Calu3 (cell line): ENCODE results near the gene UCP3. TPM values are rescaled to one million over a fixed set of nuclear protein-coding genes. Genes with fewer than 3 reads are reported as not detected.

ENCODE experiments used
- BruUV-seq: library from RNA; stranded (reverse); fragments of 400-500 nt; replicated peaks from 2 replicates; lab custom pipeline; 2021; lab: Mats Ljungman, UMichigan
- CTCF ChIA-PET: fragments of 300-600 bp; sonication (Branson Sonifier 250); formaldehyde crosslinking; loops from one replicate; lab custom pipeline; 2022; ENCODE audit warnings: antibody characterized with exemption; lab: Charles Lee
- DNase-seq: peaks from one replicate; pipeline ENCODE4 v3.0.0; 2022
- H3K27ac Mint-ChIP-seq: one replicate; pipeline ENCODE4 v1.8.0; 2022; ENCODE audit warnings: mixed read lengths; ENCODE audit not compliant: unreplicated experiment
- H3K27me3 Mint-ChIP-seq: one replicate; pipeline ENCODE4 v1.8.0; 2022; ENCODE audit warnings: mixed read lengths; ENCODE audit not compliant: unreplicated experiment
- H3K36me3 Mint-ChIP-seq: one replicate; pipeline ENCODE4 v1.8.0; 2022; ENCODE audit warnings: mild to moderate bottlenecking, moderate library complexity, mixed read lengths; ENCODE audit not compliant: insufficient read depth, unreplicated experiment
- H3K4me1 Mint-ChIP-seq: one replicate; pipeline ENCODE4 v1.8.0; 2022; ENCODE audit warnings: mild to moderate bottlenecking, low read depth, mixed read lengths; ENCODE audit not compliant: unreplicated experiment
- H3K4me3 Mint-ChIP-seq: one replicate; pipeline ENCODE4 v1.8.0; 2022; ENCODE audit warnings: mild to moderate bottlenecking, low read depth, moderate library complexity, mixed read lengths; ENCODE audit not compliant: unreplicated experiment
- H3K9me3 Mint-ChIP-seq: one replicate; pipeline ENCODE4 v1.8.0; 2022; ENCODE audit warnings: low read depth, mixed read lengths; ENCODE audit not compliant: unreplicated experiment
- intact Hi-C: fragments of 100-400 bp; cut with micrococcal nuclease; formaldehyde crosslinking; loops from one replicate; pipeline ENCODE4 v1.10.0; 2022; ENCODE audit not compliant: unreplicated experiment
- total RNA-seq: library from RNA; stranded (reverse); gene quantifications from 2 replicates; pipeline ENCODE4 v1.2.3, GENCODE V29; 2022
- TF ChIP-seq, protein P1 (sequence below): fragments of 200-600 bp; IDR thresholded peaks from one replicate; pipeline ENCODE4 v1.8.0; 2022; ENCODE audit warnings: antibody characterized with exemption; ENCODE audit not compliant: unreplicated experiment

UCP3 gene
- total RNA-seq, 1 experiment from 2014 or later: 1.9 TPM

DNA sequence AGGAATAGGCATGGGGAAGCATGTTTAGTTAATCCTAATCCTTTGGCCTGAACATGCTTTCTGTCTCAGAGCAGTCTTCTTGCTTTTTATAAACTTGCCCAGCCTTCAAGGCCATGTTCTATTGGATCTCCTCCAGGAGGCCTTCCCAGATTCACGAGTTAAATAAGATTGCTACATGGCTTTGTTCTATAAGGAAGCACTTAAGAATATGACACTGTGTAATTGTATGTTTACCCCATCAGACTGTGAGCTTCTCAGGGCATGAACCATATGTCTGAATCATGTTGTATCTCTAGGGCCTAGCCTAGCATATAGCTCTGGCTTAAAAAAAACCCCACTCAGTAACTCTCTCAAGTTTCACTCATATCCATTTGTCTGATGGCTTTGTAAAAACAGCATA, 26.4 kb upstream of the UCP3 start:
- no peak overlapping the region for H3K27ac Mint-ChIP-seq
- H3K4me3 Mint-ChIP-seq: no peak overlapping the region
- CTCF ChIA-PET: interaction anchor here (0.7 to 1.0 kb wide), 2 partner anchors 9 to 550 kb away, joined by 3 to 6 read pairs; no protein-coding TSS in a partner anchor
- H3K9me3 Mint-ChIP-seq: no peaks in the 10 kb centered on the region
- H3K27me3 Mint-ChIP-seq: no peaks in the 10 kb centered on the region
- H3K36me3 Mint-ChIP-seq: no peaks in the 10 kb centered on the region
- H3K4me1 Mint-ChIP-seq: peaks cover 24% of the 10 kb centered on the region
- intact Hi-C loops: no loop called here
- TF ChIP-seq, protein P1, sequence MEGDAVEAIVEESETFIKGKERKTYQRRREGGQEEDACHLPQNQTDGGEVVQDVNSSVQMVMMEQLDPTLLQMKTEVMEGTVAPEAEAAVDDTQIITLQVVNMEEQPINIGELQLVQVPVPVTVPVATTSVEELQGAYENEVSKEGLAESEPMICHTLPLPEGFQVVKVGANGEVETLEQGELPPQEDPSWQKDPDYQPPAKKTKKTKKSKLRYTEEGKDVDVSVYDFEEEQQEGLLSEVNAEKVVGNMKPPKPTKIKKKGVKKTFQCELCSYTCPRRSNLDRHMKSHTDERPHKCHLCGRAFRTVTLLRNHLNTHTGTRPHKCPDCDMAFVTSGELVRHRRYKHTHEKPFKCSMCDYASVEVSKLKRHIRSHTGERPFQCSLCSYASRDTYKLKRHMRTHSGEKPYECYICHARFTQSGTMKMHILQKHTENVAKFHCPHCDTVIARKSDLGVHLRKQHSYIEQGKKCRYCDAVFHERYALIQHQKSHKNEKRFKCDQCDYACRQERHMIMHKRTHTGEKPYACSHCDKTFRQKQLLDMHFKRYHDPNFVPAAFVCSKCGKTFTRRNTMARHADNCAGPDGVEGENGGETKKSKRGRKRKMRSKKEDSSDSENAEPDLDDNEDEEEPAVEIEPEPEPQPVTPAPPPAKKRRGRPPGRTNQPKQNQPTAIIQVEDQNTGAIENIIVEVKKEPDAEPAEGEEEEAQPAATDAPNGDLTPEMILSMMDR: no peak
- no TSS peak for BruUV-seq
- no peak for DNase-seq

DNA sequence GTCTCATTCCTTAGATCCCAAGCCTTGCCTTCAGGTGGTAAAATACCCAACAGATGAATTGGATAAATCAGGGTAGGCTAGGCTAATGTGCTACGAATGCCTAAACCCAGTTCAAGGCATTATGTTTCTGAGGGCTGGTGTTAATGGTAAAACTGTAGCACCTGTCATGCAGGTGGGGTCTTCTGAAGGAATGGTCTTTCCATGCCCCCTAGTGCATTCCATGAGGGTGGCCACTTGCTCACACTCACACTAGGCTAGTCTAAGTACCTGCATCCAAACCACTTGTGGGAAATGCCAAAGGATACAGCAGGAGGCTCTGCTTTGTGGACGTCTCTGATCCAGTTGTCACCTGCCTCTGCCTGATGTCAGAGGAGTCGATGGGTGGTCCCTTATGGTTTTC, 24.2 kb upstream of the UCP3 start:
- no peaks in the 10 kb centered on the region for H3K9me3 Mint-ChIP-seq
- no peaks in the 10 kb centered on the region for H3K27me3 Mint-ChIP-seq
- CTCF ChIA-PET: no interaction called here
- no peak overlapping the region for H3K4me3 Mint-ChIP-seq
- TF ChIP-seq, protein P1: no peak
- H3K4me1 Mint-ChIP-seq: peaks cover 21% of the 10 kb centered on the region
- H3K36me3 Mint-ChIP-seq: peaks cover under 1% of the 10 kb centered on the region
- intact Hi-C loops: no loop called here
- DNase-seq: no peak
- no TSS peak for BruUV-seq
- H3K27ac Mint-ChIP-seq: no peak overlapping the region

DNA sequence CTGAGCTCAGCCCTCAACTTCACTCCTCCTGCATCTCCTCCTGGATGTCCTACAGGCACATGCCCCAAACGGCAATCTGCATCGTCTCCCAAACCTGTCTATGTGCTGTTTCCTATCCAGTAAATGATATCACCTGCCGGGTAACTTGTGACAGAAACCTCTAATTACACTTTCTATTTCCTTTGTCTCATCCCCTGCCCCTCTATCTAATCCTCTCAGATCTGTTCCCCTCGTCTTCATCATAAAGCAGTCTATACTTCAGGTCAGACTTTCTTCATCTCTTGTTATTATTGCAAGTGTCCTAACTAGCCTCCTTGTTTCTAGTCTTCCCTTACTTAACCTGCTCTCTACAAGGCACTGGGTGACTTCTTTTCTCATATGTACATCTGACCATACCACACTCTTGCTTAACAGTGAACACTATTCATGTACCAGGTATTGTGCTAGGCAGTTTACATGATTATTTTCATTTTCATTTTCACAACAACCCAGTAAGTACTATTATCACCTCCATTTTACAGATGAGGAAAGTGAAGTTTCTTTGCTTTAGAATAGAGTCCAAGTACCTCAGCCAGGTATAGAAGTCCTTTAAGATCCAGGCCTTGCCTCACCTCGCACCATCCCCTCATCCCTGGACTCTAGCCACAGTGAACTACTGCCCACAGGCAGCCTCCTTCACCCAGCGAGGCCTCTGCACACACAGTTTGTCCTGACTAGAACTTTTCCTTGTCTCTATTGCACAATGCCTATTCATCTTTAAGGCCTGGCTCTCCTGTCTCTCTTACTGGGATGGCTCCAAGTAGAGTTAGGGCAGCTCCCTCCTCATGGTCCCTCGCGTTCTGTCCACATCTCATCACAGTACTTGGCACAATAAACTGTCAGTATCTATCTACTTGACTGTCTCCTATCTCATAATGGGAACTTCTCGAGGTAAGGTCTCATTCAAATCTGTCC, 22.1 kb upstream of the UCP3 start:
- peaks cover 8% of the 10 kb centered on the region for H3K4me1 Mint-ChIP-seq
- CTCF ChIA-PET: interaction anchor here (1.3 kb wide), 1 partner anchor 12 kb away, joined by 3 read pairs; no protein-coding TSS in a partner anchor
- DNase-seq: no peak
- no TSS peak for BruUV-seq
- TF ChIP-seq, protein P1: no peak
- intact Hi-C loops: no loop called here
- no peak overlapping the region for H3K4me3 Mint-ChIP-seq
- H3K36me3 Mint-ChIP-seq: peaks cover 5% of the 10 kb centered on the region
- no peak overlapping the region for H3K27ac Mint-ChIP-seq
- no peaks in the 10 kb centered on the region for H3K27me3 Mint-ChIP-seq
- H3K9me3 Mint-ChIP-seq: no peaks in the 10 kb centered on the region

DNA sequence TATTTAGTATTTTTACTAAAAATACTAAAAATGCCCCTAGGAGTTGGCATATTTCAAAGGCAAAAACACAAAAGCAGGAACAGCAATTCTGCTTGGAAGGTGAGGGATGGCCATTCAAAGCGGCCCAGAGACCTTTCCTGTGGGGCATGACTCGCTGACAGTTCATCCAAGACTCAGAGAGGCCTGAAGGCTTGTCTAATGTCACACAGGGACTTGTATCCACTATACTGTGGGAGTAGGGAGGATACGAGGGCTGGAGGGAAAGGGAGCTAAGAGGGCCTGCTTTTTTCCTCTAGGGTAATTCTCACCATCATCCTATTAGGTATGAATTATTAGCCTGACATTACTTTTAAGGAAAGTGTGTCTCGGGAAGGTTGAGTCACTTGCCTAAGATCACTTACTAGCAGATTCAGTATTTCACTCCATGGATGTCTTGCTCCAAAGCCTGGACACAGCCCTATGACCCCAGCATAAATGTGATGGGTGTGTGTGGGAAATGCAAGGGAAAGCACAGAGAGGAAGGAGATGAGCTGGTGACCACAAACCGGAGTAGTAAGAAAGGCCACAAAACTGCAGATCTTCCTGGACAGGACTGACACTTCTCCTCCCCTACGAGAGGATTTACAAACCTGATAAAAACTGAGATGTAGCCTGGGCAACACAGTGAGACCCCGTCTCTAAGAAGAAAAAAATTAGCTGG, 16.7 kb upstream of the UCP3 start:
- Mint-ChIP-seq H3K27ac (no peak overlapping the region), H3K27me3 (no peaks in the 10 kb centered on the region), H3K36me3 (peaks cover 5% of the 10 kb centered on the region), H3K9me3 (no peaks in the 10 kb centered on the region), H3K4me1 (no peaks in the 10 kb centered on the region), H3K4me3 (no peak overlapping the region)
- no TSS peak for BruUV-seq
- intact Hi-C loops: no loop called here
- TF ChIP-seq, protein P1: no peak
- no peak for DNase-seq
- CTCF ChIA-PET: interaction anchor here (0.6 kb wide), 1 partner anchor 105 kb away, joined by 4 read pairs; no protein-coding TSS in a partner anchor
